Natural killer cell (primary cell): ENCODE data around the gene SMARCD1. TPM values are rescaled to one million over a fixed set of nuclear protein-coding genes. Genes with fewer than 3 reads are reported as not detected.

Experiments used
- ATAC-seq, 3 donors: fragments of 150-1000 bp in 2 of 3; fragments of 200-7000 bp in 1 of 3; cut with Tn5 transposase; 1 replicate in 1 of 3; 2 replicates in 2 of 3; pipeline ENCODE4 v1.10.0; 2021; ENCODE audit warnings: mild to moderate bottlenecking in 2 of 3, moderate library complexity in 2 of 3
- DNase-seq, 2 donors: peaks; one replicate each; pipeline versions ENCODE4 v3.0.0 to v3.0.0-alpha.2; 2013 to 2021; ENCODE audit warnings: mixed read lengths in 1 of 2
- H3K27ac ChIP-seq: one replicate; pipeline ENCODE4 v1.5.1; 2013; ENCODE audit warnings: mild to moderate bottlenecking, low read length
- H3K27me3 ChIP-seq: one replicate; pipeline ENCODE4 v1.6.1; 2013; ENCODE audit warnings: low read length; ENCODE audit not compliant: control insufficient read depth, insufficient read depth
- H3K36me3 ChIP-seq: one replicate; pipeline ENCODE4 v1.6.1; 2013; ENCODE audit warnings: low read length; ENCODE audit not compliant: control insufficient read depth, insufficient read depth
- H3K4me1 ChIP-seq: one replicate; pipeline ENCODE4 v1.6.1; 2013; ENCODE audit warnings: low read length; ENCODE audit not compliant: control insufficient read depth, insufficient read depth
- H3K4me3 ChIP-seq: one replicate; pipeline ENCODE4 v1.5.1; 2013; ENCODE audit warnings: low read length
- H3K9me3 ChIP-seq: one replicate; pipeline ENCODE4 v1.6.1; 2013; ENCODE audit warnings: low read length; ENCODE audit not compliant: control insufficient read depth, insufficient read depth
- H3K27ac Mint-ChIP-seq, 2 donors: one replicate each; pipeline ENCODE4 v1.8.0; 2022; ENCODE audit warnings: mild to moderate bottlenecking in 2 of 2, mixed read lengths in 2 of 2, moderate library complexity in 1 of 2
- H3K27me3 Mint-ChIP-seq, 2 donors: one replicate each; pipeline ENCODE4 v1.8.0; 2022; ENCODE audit warnings: low read depth in 2 of 2, mixed read lengths in 2 of 2
- H3K36me3 Mint-ChIP-seq: one replicate; pipeline ENCODE4 v1.8.0; 2022; ENCODE audit warnings: mixed read lengths
- H3K4me1 Mint-ChIP-seq, 2 donors: one replicate each; pipeline ENCODE4 v1.8.0; 2022; ENCODE audit warnings: mixed read lengths in 2 of 2
- H3K4me3 Mint-ChIP-seq: one replicate; pipeline ENCODE4 v1.8.0; 2022; ENCODE audit warnings: mild to moderate bottlenecking, moderate library complexity, mixed read lengths
- H3K9me3 Mint-ChIP-seq, 2 donors: one replicate each; pipeline ENCODE4 v1.8.0; 2022; ENCODE audit warnings: mixed read lengths in 2 of 2
- CTCF ChIP-seq: fragments of 200-600 bp; IDR thresholded peaks from one replicate; pipeline ENCODE4 v1.8.0; 2022; ENCODE audit warnings: antibody characterized with exemption
- WGBS: methylation state at CpG from one replicate; pipeline ENCODE4 v1.1.7; 2013; ENCODE audit warnings: missing lambda C conversion rate; ENCODE audit not compliant: insufficient coverage; 5-methylcytosine and 5-hydroxymethylcytosine counted together
- intact Hi-C: fragments of 100-400 bp; cut with micrococcal nuclease; formaldehyde crosslinking; loops from one replicate; pipeline ENCODE4 v1.14.2; 2022
- total RNA-seq, 4 donors: library from RNA; stranded (reverse); fragments of 120-200 nt in 1 of 4; gene quantifications; one replicate each; pipeline versions ENCODE4 v1.2.3 to v1.2.4, GENCODE V29; 2013 to 2022

SMARCD1 gene
- total RNA-seq, 3 donors from 2014 or later (not counting 1 experiment from before 2014, with no cell fraction given), result 81.3 to 97.0 (median 88.6) TPM

- Mint-ChIP-seq H3K4me3 (no peak overlapping the region), H3K4me1 (no peaks in the 10 kb centered on the region), H3K27me3 (peaks cover 0 to 3% of the 10 kb centered on the region in 2 donors), H3K36me3 (peaks cover 15% of the 10 kb centered on the region), H3K9me3 (no peaks in the 10 kb centered on the region), H3K27ac (peak overlapping the region; percentile 16 to 52)
- H3K27ac ChIP-seq, result no peak overlapping the region
- intact Hi-C loops, result no loop called here
- DNase-seq (no peak), ATAC-seq (no peak)
- no peaks in the 10 kb centered on the region for H3K9me3 ChIP-seq
- no peaks in the 10 kb centered on the region for H3K27me3 ChIP-seq
- TF ChIP-seq CTCF, result no peak
- no peak overlapping the region for H3K4me3 ChIP-seq
- no peaks in the 10 kb centered on the region for H3K4me1 ChIP-seq
- WGBS, result 100% methylated on average over 1 of the region's 2 CpGs
- peaks cover 35% of the 10 kb centered on the region for H3K36me3 ChIP-seq
Measured at GRCh38 chr12:50102131-50102531, 17.0 kb downstream of the SMARCD1 start.

- H3K36me3 ChIP-seq, result peaks cover 31% of the 10 kb centered on the region
- DNase-seq (no peak), ATAC-seq (no peak)
- H3K27ac Mint-ChIP-seq, result peak overlapping the region in 1 of 2 donors; percentile 52
- intact Hi-C loops, result no loop called here
- no peak overlapping the region for H3K27ac ChIP-seq
- TF ChIP-seq CTCF, result no peak
- H3K36me3 Mint-ChIP-seq, result peaks cover 15% of the 10 kb centered on the region
- H3K9me3 Mint-ChIP-seq, result no peaks in the 10 kb centered on the region
- no peak overlapping the region for H3K4me3 Mint-ChIP-seq
- H3K27me3 ChIP-seq, result no peaks in the 10 kb centered on the region
- H3K9me3 ChIP-seq, result no peaks in the 10 kb centered on the region
- no peak overlapping the region for H3K4me3 ChIP-seq
- WGBS, result 86% methylated on average over 8 of the region's 8 CpGs
- peaks cover 0 to 3% of the 10 kb centered on the region in 2 donors for H3K27me3 Mint-ChIP-seq
- no peaks in the 10 kb centered on the region for H3K4me1 ChIP-seq
- H3K4me1 Mint-ChIP-seq, result no peaks in the 10 kb centered on the region
Measured at GRCh38 chr12:50102646-50103309, 17.6 kb downstream of the SMARCD1 start.

- Histone ChIP-seq H3K4me3 (no peak overlapping the region), H3K36me3 (peaks cover 25% of the 10 kb centered on the region), H3K9me3 (no peaks in the 10 kb centered on the region), H3K27ac (no peak overlapping the region), H3K4me1 (no peaks in the 10 kb centered on the region), H3K27me3 (no peaks in the 10 kb centered on the region)
- DNase-seq (no peak), ATAC-seq (no peak)
- Mint-ChIP-seq H3K4me3 (no peak overlapping the region), H3K27ac (peak overlapping the region in 1 of 2 donors; percentile 52), H3K9me3 (no peaks in the 10 kb centered on the region), H3K27me3 (peaks cover 0 to 3% of the 10 kb centered on the region in 2 donors), H3K4me1 (no peaks in the 10 kb centered on the region), H3K36me3 (peaks cover 15% of the 10 kb centered on the region)
- 93% methylated on average over 2 of the region's 2 CpGs for WGBS
- intact Hi-C loops, result no loop called here
- no peak for TF ChIP-seq CTCF
Measured at GRCh38 chr12:50103351-50103750, 18.2 kb downstream of the SMARCD1 start.
